ENCODE data around the gene LILRA6.

The LILRA6 gene

GRCh38 chr19:54191811-54192453, 50.7 kb downstream of the LILRA6 start:
- DNase-seq (ENCODE audit: low read depth in 2 of 2), result no peak
- peak overlapping the region; percentile 73 to 85 for H3K4me3 ChIP-seq (replicated peaks in 1 of 2; ENCODE audit: low read depth in 2 of 2, low read length in 2 of 2)
- TF ChIP-seq CTCF (IDR thresholded peaks at IDR 0.05; ENCODE audit: low read depth, low read length), result no peak

GRCh38 chr19:54191011-54191810, 51.4 kb downstream of the LILRA6 start, which contains the start of gene TSEN34:
TSS of gene TSEN34 (plus strand) at chr19:54191308. CDS start at chr19:54191365, 57 bp downstream.
- DNase-seq (ENCODE audit: low read depth in 2 of 2), result peak; percentile 53 to 89
- peak within 1 kb of the TSS; percentile 73 to 85 for H3K4me3 ChIP-seq (replicated peaks in 1 of 2; ENCODE audit: low read depth in 2 of 2, low read length in 2 of 2)
- no peak for TF ChIP-seq CTCF (IDR thresholded peaks at IDR 0.05; ENCODE audit: low read depth, low read length)

GRCh38 chr19:54190503-54191010, 52.0 kb downstream of the LILRA6 start:
- DNase-seq (ENCODE audit: low read depth in 2 of 2), result peak; percentile 100
- peak overlapping the region; percentile 73 to 85 for H3K4me3 ChIP-seq (replicated peaks in 1 of 2; ENCODE audit: low read depth in 2 of 2, low read length in 2 of 2)
- no peak for TF ChIP-seq CTCF (IDR thresholded peaks at IDR 0.05; ENCODE audit: low read depth, low read length)

GRCh38 chr19:54189735-54190502, 52.7 kb downstream of the LILRA6 start:
- TF ChIP-seq CTCF (IDR thresholded peaks at IDR 0.05; ENCODE audit: low read depth, low read length), result no peak
- peak; percentile 100 for DNase-seq (ENCODE audit: low read depth in 2 of 2)
- peak overlapping the region; percentile 69 to 85 for H3K4me3 ChIP-seq (replicated peaks in 1 of 2; ENCODE audit: low read depth in 2 of 2, low read length in 2 of 2)

GRCh38 chr19:54189145-54189734, 53.4 kb downstream of the LILRA6 start, which contains the start of gene MBOAT7:
TSS of gene MBOAT7 (minus strand) at chr19:54189580. CDS start at chr19:54188508, 1,072 bp downstream.
- peak within 1 kb of the TSS; percentile 69 to 85 for H3K4me3 ChIP-seq (replicated peaks in 1 of 2; ENCODE audit: low read depth in 2 of 2, low read length in 2 of 2)
- no peak for TF ChIP-seq CTCF (IDR thresholded peaks at IDR 0.05; ENCODE audit: low read depth, low read length)
- DNase-seq (ENCODE audit: low read depth in 2 of 2), result no peak

All from cardiac fibroblast (primary cell).